ENCODE measurements around the gene WDPCP.
"Not testable (repeated sequence)": the region's sequence is repeated elsewhere in the genome, so short reads cannot be mapped to it uniquely, and the experiment has no call there.

WDPCP gene

GRCh38 chr2:63093502-63093901 lies 494.8 kb downstream of the WDPCP start:
- DNase-seq = no peak

- DNase-seq = no peak
These were observed 495.4 kb downstream of the WDPCP start for GRCh38 chr2:63092857-63093256.

DNA sequence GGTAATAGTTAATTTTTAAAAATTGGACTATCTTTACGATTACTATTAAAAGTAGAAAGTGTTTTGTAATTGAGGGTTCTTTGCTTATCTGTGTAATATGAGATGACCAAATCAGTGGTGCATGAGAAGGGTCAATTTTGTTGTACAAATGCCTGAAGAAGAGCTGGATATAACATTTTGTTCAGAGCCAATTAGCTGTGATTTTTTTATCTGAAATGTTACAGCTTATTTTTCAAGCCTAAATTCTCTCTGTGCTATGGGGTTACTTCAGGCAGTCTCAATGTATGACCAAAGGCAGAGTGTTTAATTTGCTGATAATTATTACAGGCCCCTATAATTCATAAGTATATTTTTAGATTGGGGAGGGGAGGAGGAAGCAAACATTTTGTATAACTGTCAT lies 495.9 kb downstream of the WDPCP start:
- no peak for DNase-seq

DNA sequence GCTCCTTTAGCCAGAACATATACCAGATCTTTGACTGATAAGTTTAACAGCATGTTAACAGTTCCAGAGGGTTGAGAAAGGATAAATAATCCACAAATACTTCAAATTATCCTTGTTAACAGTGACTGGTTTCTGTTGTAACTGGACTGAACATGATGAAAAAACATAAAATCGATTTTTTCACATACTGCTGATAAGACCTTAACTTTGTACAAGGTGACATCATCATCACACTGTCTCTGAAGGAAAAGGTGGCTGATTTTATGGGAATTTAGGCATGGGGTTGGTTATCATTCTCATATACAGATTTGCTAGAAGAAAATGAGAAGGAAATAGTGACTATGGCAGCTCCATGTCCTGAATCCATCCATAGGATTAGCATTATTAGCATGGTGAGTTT lies 501.6 kb downstream of the WDPCP start:
- no peak for DNase-seq

DNA sequence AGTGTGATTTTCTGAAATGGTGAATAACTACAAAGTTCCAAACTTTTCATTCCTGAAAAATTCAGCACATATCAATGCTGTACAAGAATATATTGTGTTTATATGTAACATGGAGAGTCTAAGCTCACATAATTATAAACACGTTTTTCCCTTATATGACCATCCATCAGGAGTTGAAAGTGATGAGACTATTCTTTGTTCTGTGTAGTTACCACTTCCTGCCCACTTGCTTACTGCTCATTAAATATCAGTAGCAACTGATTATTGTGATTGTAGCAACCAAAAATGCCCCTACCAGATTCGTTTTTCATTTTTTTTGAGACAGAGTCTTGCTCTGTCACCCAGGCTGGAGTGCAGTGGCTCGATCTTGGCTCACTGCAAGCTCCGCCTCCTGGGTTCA lies 506.9 kb downstream of the WDPCP start:
- DNase-seq = no peak

DNA sequence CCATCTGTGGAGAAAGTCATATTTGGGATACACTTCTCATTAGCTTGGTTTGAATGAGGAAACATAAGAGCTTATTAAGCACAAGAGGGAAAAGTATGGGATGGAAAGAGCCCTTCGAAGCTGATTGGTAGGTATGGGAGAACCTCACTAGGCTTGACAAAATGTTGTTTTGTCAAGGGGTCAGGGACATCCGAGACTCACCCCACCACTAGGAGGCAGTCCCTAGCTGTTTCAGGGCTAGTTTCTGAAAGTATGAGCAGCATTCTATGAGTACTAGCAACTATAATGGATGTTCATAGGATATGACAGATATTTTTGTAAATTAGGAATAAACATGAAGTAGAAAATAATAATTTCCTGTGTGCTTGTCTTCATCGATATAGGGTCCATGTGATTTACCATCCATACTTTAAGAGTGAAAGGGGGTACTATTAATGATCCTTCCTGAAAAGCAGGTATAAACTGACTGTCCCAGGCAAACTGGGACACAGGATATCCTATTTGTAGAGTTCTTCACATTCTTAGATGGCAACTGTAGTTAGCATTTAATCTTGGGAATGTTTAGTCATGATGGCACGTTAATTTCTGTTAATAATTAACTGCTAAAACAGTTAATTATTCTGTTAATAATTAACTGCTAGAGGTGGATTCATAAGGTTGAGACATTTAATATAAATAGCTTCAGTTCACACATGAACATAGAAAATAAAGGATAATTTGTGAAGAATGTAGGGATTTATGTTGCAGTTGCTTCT lies 509.2 kb downstream of the WDPCP start:
- DNase-seq = no peak

- DNase-seq = not testable (repeated sequence)
These were observed 513.9 kb downstream of the WDPCP start for GRCh38 chr2:63074399-63074798.

GRCh38 chr2:63073994-63074393 lies 514.3 kb downstream of the WDPCP start:
- DNase-seq = no peak

- DNase-seq = no peak
These were observed 516.6 kb downstream of the WDPCP start for GRCh38 chr2:63071664-63072063.
